LNCAP (cell line): ENCODE results near the gene FGGY.

Experiments used
- CTCF ChIP-seq: fragments of 450-650 bp; IDR thresholded peaks from 2 replicates; pipeline ENCODE4 v1.5.1; 2017; ENCODE audit warnings: mild to moderate bottlenecking

Gene FGGY

GRCh38 chr1:59296358-59297256 is at the start of gene FGGY:
Gene FGGY, plus strand, starts transcription at chr1:59297094. Its CDS starts 24,456 bp downstream, at chr1:59321550.
- TF ChIP-seq CTCF: no peak

- no peak for TF ChIP-seq CTCF
Measured at GRCh38 chr1:59248758-59249157, 48.1 kb upstream of the FGGY start.

GRCh38 chr1:59249396-59250137 is 47.3 kb upstream of the FGGY start:
- no peak for TF ChIP-seq CTCF

- TF ChIP-seq CTCF: no peak
Measured at GRCh38 chr1:59258412-59259032, 38.4 kb upstream of the FGGY start.

- TF ChIP-seq CTCF: no peak
Measured at GRCh38 chr1:59261537-59261936, 35.4 kb upstream of the FGGY start.

GRCh38 chr1:59262631-59263030 is 34.3 kb upstream of the FGGY start:
- no peak for TF ChIP-seq CTCF

- no peak for TF ChIP-seq CTCF
Measured at GRCh38 chr1:59263111-59263510, 33.8 kb upstream of the FGGY start.
